HEK293 (cell line): ENCODE data around the gene TOP3B.

Source experiments
- HOXD13 ChIP-seq: sonication (generic); formaldehyde crosslinking; IDR thresholded peaks from 2 replicates; pipeline ENCODE4 v1.8.0; 2022; ENCODE audit warnings: missing genetic modification reagents, borderline replicate concordance
- IKZF3 ChIP-seq: fragments of 450-650 bp; IDR thresholded peaks from 2 replicates; pipeline ENCODE4 v1.5.0; 2018; ENCODE audit warnings: missing biosample characterization, mild to moderate bottlenecking, missing genetic modification characterization, moderate library complexity
- KLF16 ChIP-seq: fragments of 450-650 bp; formaldehyde crosslinking; IDR thresholded peaks from 2 replicates; pipeline ENCODE4 v1.5.1; 2017; ENCODE audit warnings: missing biosample characterization, missing genetic modification characterization
- PRDM4 ChIP-seq: fragments of 450-650 bp; formaldehyde crosslinking; IDR thresholded peaks from 2 replicates; pipeline ENCODE4 v1.5.1; 2017; ENCODE audit warnings: missing biosample characterization, missing genetic modification characterization
- SCRT1 ChIP-seq: fragments of 450-650 bp; formaldehyde crosslinking; IDR thresholded peaks from 2 replicates; pipeline ENCODE4 v1.5.1; 2016; ENCODE audit warnings: missing biosample characterization, missing genetic modification characterization, borderline replicate concordance
- YY2 ChIP-seq: fragments of 450-650 bp; formaldehyde crosslinking; IDR thresholded peaks from 2 replicates; pipeline ENCODE4 v1.5.1; 2016; ENCODE audit warnings: missing biosample characterization, missing genetic modification characterization
- ZBTB10 ChIP-seq: fragments of 450-650 bp; formaldehyde crosslinking; IDR thresholded peaks from 2 replicates; pipeline ENCODE4 v1.5.1; 2016; ENCODE audit warnings: missing biosample characterization, missing genetic modification characterization
- ZEB2 ChIP-seq: fragments of 450-650 bp; formaldehyde crosslinking; IDR thresholded peaks from 2 replicates; pipeline ENCODE4 v1.5.1; 2016; ENCODE audit warnings: missing biosample characterization, missing genetic modification characterization
- ZFHX2 ChIP-seq: fragments of 450-650 bp; formaldehyde crosslinking; conservative IDR thresholded peaks from 2 replicates; pipeline ENCODE4 v1.5.1; 2016; ENCODE audit warnings: missing biosample characterization, missing genetic modification characterization
- ZFP69B ChIP-seq: fragments of 450-650 bp; formaldehyde crosslinking; IDR thresholded peaks from 2 replicates; pipeline ENCODE4 v1.5.1; 2016; ENCODE audit warnings: missing biosample characterization, missing genetic modification characterization
- ZNF112 ChIP-seq: fragments of 450-650 bp; formaldehyde crosslinking; IDR thresholded peaks from 2 replicates; pipeline ENCODE4 v1.5.0; 2017; ENCODE audit warnings: missing biosample characterization, missing genetic modification characterization
- ZNF138 ChIP-seq: fragments of 450-650 bp; formaldehyde crosslinking; IDR thresholded peaks from 2 replicates; pipeline ENCODE4 v1.5.1; 2016; ENCODE audit warnings: missing biosample characterization, missing genetic modification characterization, borderline replicate concordance
- ZNF155 ChIP-seq: fragments of 450-650 bp; formaldehyde crosslinking; IDR thresholded peaks from 2 replicates; pipeline ENCODE4 v1.5.1; 2016; ENCODE audit warnings: missing biosample characterization, missing genetic modification characterization
- ZNF211 ChIP-seq: fragments of 450-650 bp; formaldehyde crosslinking; IDR thresholded peaks from 2 replicates; pipeline ENCODE4 v1.5.1; 2016; ENCODE audit warnings: low read depth, missing biosample characterization, missing genetic modification characterization
- ZNF23 ChIP-seq: fragments of 450-650 bp; formaldehyde crosslinking; IDR thresholded peaks from 2 replicates; pipeline ENCODE4 v1.5.1; 2016; ENCODE audit warnings: missing biosample characterization, missing genetic modification characterization, borderline replicate concordance
- ZNF248 ChIP-seq: fragments of 450-650 bp; formaldehyde crosslinking; IDR thresholded peaks from 2 replicates; pipeline ENCODE4 v1.5.1; 2017; ENCODE audit warnings: missing biosample characterization, missing genetic modification characterization
- ZNF366 ChIP-seq: fragments of 450-650 bp; formaldehyde crosslinking; conservative IDR thresholded peaks from 2 replicates; pipeline ENCODE4 v1.5.1; 2016; ENCODE audit warnings: missing biosample characterization, missing genetic modification characterization
- ZNF391 ChIP-seq: fragments of 450-650 bp; formaldehyde crosslinking; IDR thresholded peaks from 2 replicates; pipeline ENCODE4 v1.5.1; 2016; ENCODE audit warnings: low read depth, missing biosample characterization, missing genetic modification characterization, borderline replicate concordance
- ZNF488 ChIP-seq: fragments of 450-650 bp; formaldehyde crosslinking; IDR thresholded peaks from 2 replicates; pipeline ENCODE4 v1.5.1; 2016; ENCODE audit warnings: missing biosample characterization, missing genetic modification characterization
- ZNF518A ChIP-seq: fragments of 450-650 bp; formaldehyde crosslinking; conservative IDR thresholded peaks from 2 replicates; pipeline ENCODE4 v1.5.1; 2016; ENCODE audit warnings: low read depth, missing biosample characterization, missing genetic modification characterization
- ZNF548 ChIP-seq: fragments of 450-650 bp; formaldehyde crosslinking; IDR thresholded peaks from 2 replicates; pipeline ENCODE4 v1.5.1; 2016; ENCODE audit warnings: missing biosample characterization, missing genetic modification characterization
- ZNF555 ChIP-seq: fragments of 450-650 bp; formaldehyde crosslinking; conservative IDR thresholded peaks from 2 replicates; pipeline ENCODE4 v1.5.1; 2017; ENCODE audit warnings: missing biosample characterization, mild to moderate bottlenecking, missing genetic modification characterization, inconsistent platforms
- ZNF561 ChIP-seq: fragments of 450-650 bp; IDR thresholded peaks from 2 replicates; pipeline ENCODE4 v1.5.1; 2018; ENCODE audit warnings: missing biosample characterization, missing genetic modification characterization, borderline replicate concordance
- ZNF654 ChIP-seq: fragments of 450-650 bp; formaldehyde crosslinking; IDR thresholded peaks from 2 replicates; pipeline ENCODE4 v1.5.1; 2016; ENCODE audit warnings: low read depth, missing biosample characterization, missing genetic modification characterization
- ZNF670 ChIP-seq: fragments of 450-650 bp; formaldehyde crosslinking; IDR thresholded peaks from 2 replicates; pipeline ENCODE4 v1.5.1; 2016; ENCODE audit warnings: missing biosample characterization, missing genetic modification characterization, low read depth
- ZNF777 ChIP-seq: fragments of 450-650 bp; formaldehyde crosslinking; IDR thresholded peaks from 2 replicates; pipeline ENCODE4 v1.5.1; 2017; ENCODE audit warnings: missing biosample characterization, missing genetic modification characterization, borderline replicate concordance
- ZNF792 ChIP-seq: fragments of 450-650 bp; formaldehyde crosslinking; IDR thresholded peaks from 2 replicates; pipeline ENCODE4 v1.5.1; 2016; ENCODE audit warnings: missing biosample characterization, missing genetic modification characterization

TOP3B gene

GRCh38 chr22:21938071-21938822 is 44.3 kb downstream of the TOP3B start (continued):
- peak; percentile 92 for TF ChIP-seq ZBTB10 (tag by site-specific recombination)
- TF ChIP-seq ZFP69B = peak; percentile 94
- no peak for TF ChIP-seq ZNF112 (tag by site-specific recombination)
- TF ChIP-seq ZNF654 (tag by site-specific recombination) = peak; percentile 98
- no peak for TF ChIP-seq ZNF248 (tag by site-specific recombination)
- TF ChIP-seq ZEB2 (tag by site-specific recombination) = peak; percentile 84
- TF ChIP-seq ZNF488 = no peak
- no peak for TF ChIP-seq HOXD13 (CRISPR knock-in tag)
- peak; percentile 82 for TF ChIP-seq ZNF366 (tag by site-specific recombination)
- TF ChIP-seq ZFHX2 (tag by site-specific recombination) = peak; percentile 82
- TF ChIP-seq ZNF561 (tag by site-specific recombination) = peak; percentile 56; the same call in 1 of the 2 replicates
- no peak for TF ChIP-seq SCRT1 (tag by site-specific recombination)
- TF ChIP-seq ZNF23 (tag by site-specific recombination) = no peak
- no peak for TF ChIP-seq ZNF792 (tag by site-specific recombination)
- no peak for TF ChIP-seq ZNF155 (tag by site-specific recombination)
- TF ChIP-seq ZNF548 (tag by site-specific recombination) = no peak
- no peak; the same call in 1 of the 2 replicates for TF ChIP-seq KLF16
- peak; percentile 93 for TF ChIP-seq IKZF3 (tag by site-specific recombination)
- TF ChIP-seq ZNF211 (tag by site-specific recombination) = no peak
- no peak for TF ChIP-seq ZNF555
- no peak; the same call in 1 of the 2 replicates for TF ChIP-seq ZNF518A (tag by site-specific recombination)
- TF ChIP-seq YY2 (tag by site-specific recombination) = peak; percentile 92
- no peak; the same call in 1 of the 2 replicates for TF ChIP-seq PRDM4 (tag by site-specific recombination)
- no peak for TF ChIP-seq ZNF670
- TF ChIP-seq ZNF777 = no peak
- no peak for TF ChIP-seq ZNF138
- TF ChIP-seq ZNF391 (tag by site-specific recombination) = peak; percentile 82
- TF ChIP-seq, all 188 proteins: peak for 61
